HTERT RPE-1 (cell line): Measurements from ENCODE around the gene BLACAT1.

Source experiments
- in situ Hi-C: fragments of 300-500 bp; cut with MboI; formaldehyde crosslinking; loops from 4 replicates; pipeline ENCODE4 v1.14.3; 2020; ENCODE audit warnings: low sequenced_read_pairs

The BLACAT1 gene

GRCh38 chr1:205456868-205457745 lies 1.3 kb upstream of the BLACAT1 start:
- in situ Hi-C loops = no loop called here

DNA sequence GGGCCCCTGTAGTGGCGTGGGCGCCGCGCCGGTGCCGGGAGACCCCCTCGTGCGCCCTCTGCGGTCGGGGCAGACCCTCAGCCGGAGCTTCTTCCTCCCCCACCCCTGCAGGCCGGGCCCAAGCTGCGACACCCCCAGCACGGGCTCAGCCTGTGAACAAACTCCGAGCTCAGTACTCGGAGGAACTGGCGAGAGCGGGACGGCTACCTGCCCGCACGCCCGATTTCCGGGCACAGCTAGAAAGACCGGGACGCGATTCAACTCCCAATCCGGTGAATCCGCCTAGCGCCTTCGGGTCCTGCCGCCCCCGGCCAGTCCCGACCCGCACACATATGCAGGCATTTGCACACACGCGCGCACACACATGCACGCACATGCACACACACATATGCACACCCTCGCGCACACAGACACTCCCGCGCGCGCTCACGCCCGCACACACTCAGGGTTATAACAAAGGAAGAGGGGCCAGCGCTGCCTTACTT lies 580 bp upstream of the BLACAT1 start:
- in situ Hi-C loops = no loop called here

DNA sequence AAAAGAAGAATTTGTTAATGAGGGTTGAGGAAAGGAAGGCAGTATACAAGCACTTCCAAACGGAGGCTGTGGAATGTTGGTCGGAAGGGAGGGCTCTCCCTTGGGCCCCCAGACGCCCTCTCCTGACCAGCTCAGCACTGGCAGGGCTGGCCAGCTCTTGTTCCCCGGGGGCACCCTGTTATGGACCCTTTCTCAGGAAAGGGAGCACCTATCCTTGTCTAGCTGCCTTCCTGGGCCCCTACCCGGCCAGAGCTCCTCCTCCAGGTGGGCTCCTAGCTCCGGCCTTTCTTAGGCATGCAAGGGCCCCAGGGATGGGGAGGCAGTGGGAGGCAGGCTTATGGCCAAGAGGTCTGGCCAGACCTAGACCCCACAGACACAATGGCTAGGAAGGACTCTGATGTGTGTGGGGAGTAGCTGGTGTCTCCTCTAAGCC lies 926 bp downstream of the BLACAT1 start:
- in situ Hi-C loops = no loop called here

DNA sequence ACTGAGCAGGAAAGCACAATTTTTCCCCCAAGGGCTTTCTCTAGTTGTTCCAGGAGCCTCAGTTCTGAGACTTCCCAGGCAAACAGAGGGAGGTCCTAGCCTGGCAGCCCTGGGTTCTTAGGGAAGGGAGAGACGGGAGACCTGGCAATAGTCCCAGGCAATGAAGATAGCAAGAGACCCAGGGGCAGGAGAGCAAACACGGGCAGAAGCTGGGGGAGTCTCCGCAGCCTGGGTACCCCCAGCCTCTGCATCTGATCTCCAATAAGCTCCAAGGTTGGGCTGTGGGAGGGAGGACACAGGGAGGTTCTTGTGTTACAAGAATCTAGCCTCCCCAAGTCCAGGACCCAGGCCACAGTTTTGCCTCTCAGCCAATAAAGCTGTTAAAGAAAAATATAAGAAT lies 2.4 kb downstream of the BLACAT1 start:
- in situ Hi-C loops = no loop called here

DNA sequence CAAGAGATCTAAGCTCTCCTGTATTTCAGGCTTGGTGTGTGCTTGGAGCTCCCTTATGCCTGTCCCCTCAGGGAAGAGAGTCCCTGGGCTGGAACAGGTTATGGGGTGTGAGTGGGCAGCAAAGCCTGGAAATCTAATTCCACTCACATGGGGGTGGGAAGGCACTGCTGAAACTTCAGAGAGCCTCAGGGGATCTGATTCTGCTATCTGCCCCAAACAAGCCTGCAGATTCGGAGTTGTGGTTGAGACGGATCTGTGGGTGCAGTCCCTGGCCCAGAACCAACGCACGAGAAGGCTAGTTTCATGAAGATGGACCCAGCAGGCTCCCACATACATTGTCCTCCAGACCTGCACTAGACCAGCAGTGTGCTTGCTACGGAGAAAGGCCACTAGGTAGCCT lies 2.9 kb downstream of the BLACAT1 start:
- in situ Hi-C loops = no loop called here

- in situ Hi-C loops = no loop called here
Measured at GRCh38 chr1:205452364-205452763, 3.5 kb downstream of the BLACAT1 start.

DNA sequence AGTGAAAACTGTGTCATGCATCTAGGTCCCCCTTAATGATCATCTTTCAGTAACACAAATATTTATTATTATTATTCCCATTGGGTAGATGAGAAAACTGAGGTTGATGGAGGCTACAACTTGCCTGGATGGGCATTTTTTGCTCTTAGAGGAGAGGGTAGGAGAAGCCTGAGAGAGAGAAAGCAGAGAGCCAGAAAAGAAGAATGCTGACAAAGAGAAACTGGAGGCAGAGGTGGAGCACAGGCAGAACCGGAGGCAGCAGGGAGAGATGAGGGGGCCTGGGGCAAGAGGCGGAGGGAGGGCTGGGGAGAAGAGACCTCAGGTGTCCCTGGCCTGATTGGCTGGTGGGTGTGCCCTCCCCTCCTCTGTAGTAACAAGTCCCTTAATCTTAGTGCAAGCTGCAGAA lies 4.1 kb downstream of the BLACAT1 start:
- in situ Hi-C loops = no loop called here

GRCh38 chr1:205451202-205451601 lies 4.6 kb downstream of the BLACAT1 start:
- in situ Hi-C loops = no loop called here

DNA sequence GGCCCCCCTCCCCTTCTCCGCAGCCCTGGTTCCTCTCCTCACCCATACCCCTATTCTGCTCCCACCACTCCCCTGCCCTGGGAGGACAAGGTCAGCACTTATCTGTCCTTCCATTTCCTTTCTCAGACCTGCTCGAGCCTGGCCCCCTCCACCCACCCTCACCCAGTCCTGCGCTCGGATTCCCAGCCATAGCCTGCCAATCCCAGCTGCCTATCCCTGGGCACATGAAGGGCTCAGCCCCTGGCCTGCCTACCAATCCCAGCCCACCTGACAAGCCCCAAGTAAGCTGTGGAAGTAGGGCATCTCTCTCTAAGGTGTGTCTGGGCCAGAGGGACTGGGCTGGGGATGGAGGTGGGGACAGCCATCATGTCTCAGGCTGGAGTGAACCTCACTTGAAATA lies 5.4 kb downstream of the BLACAT1 start:
- in situ Hi-C loops = no loop called here

GRCh38 chr1:205449750-205450443 lies 5.9 kb downstream of the BLACAT1 start:
- in situ Hi-C loops = no loop called here

GRCh38 chr1:205449254-205449749 lies 6.5 kb downstream of the BLACAT1 start:
- in situ Hi-C loops = no loop called here

DNA sequence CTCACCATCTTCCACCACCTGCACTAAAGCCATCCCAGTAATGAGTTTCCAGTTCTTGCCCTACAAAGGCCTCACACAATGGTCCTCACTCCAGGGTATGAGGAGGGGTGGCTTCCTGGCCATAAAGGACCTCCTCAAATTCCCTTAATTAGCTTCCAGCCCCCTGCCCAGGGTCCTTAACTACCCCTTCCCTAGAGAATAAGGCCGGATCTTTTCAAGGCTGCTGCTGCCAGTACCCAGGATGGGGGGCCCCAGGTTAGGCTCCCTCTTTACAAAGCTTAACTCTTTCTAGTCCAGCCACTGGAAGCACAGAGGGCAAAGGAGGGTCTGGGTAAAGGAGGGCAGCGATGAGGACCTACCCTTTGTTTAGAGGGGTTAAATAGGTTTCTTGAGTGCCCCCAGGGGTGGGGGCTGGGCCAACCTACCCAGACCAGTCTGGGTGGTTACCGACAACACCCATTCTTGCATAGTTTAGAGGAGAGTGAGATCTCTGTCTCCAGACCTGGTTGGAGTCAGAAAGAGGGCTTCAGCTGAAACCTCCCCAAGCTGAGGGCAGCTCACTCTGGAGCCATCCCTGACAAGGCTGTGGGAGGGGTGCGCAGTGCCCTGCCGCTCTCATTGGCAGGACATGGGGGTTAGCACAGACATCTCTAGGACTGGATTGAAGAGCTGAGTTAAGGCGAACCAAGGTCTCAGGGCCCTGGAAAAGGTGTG lies 7.1 kb downstream of the BLACAT1 start:
- in situ Hi-C loops = no loop called here

GRCh38 chr1:205447457-205448341 lies 8.1 kb downstream of the BLACAT1 start:
- in situ Hi-C loops = no loop called here

DNA sequence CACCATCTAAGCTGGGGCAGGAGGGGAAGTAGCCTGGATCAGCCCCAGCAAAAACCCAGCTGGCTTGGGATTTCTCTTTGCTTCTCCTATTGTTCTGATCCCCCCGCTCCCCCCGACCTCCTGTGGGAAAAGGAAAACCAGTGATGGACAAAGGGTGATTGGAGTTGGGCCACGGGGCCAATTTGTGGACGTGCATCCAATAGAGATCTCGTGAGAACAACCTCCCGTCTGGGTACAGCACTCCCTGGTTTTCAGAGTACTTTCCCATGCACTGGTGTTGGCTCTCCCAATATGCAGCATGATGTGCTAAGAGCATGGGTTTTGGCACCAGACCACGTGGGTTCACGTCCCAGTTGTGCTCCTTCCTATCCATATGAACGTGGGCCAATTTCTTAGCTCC lies 9.0 kb downstream of the BLACAT1 start:
- in situ Hi-C loops = no loop called here

GRCh38 chr1:205445646-205445935 lies 10.3 kb downstream of the BLACAT1 start:
- in situ Hi-C loops = no loop called here

DNA sequence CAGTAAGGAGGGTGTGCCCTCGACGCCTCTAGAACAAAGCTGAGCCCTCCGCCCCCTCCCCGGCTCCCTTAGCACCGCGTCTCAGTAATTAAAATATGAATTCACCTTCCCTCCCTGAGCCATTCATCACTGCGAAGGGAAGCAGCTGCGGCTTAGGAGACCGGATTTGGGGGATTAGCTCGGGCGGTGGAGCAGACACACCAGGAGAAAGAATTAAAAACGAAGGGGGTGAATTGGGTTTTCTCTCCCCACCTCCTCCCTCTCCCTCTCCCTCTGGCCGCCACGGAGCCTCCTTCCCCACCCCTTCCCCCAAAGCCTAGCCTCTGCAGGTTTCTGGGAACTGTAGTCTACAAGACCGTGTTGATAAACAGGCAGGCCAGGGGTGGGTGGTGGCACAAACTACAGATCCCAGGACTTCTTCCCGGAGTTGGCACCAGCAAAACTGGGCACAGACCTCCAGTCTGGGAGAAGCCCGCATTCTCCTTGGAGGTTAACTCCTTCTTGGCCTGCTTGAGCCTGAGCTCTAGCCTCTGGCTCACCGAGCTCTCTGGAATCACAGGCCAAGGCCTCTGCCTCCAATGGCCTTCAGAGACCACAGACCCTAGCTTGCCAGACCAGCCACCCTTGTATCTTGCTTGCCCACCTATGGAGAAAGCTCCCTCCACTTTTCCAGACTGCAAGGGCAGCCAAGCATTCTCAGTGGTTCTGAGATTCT lies 10.8 kb downstream of the BLACAT1 start:
- in situ Hi-C loops = no loop called here

DNA sequence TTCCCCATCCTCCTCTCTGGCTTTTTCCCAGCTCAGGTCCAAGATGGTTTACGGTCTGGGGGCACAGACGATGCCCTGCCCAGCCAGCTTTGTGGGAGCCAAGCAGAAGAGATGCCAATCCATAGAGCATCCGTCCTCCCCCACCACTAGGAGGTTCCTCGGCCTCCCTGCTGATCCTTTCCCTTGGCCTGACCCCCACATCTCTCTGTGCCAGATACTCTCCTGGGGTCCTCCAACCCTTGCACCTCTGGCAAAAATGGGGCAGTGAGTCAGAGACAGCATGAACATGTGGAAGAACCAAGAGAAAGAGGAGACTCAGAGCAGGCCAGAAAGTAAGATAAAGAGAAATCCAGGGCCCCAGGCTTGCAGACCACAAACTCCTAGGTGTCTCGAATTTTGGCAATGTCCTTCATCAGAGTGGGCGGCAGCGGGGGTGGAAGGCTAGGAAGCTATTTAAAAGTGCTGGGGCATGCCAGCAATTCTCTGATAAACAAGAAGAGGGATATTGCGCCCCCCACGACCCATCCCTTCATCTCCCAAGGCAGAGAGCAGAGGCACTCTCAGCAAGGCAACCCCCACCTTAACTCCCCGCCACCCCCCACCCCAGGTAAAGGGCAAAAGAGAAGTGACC lies 11.4 kb downstream of the BLACAT1 start:
- in situ Hi-C loops = no loop called here

- in situ Hi-C loops = no loop called here
Measured at GRCh38 chr1:205443585-205444299, 12.1 kb downstream of the BLACAT1 start.
